Measurements from ENCODE around the gene MFAP4. TPM values are rescaled to one million over a fixed set of nuclear protein-coding genes. Genes with fewer than 3 reads are reported as not detected.

Gene MFAP4
- total RNA-seq, 1 donor from 2014 or later = 205 TPM

GRCh38 chr17:19362277-19363113 is 24.5 kb downstream of the MFAP4 start, which contains the start of gene B9D1:
B9D1 (minus strand) TSS chr17:19362723; CDS start chr17:19362569, 154 bp downstream.
- Histone ChIP-seq H3K9me3 (no peaks in the 10 kb centered on the region), H3K36me3 (no peaks in the 10 kb centered on the region), H3K4me3 (peak within 1 kb of the TSS; percentile 68 to 87), H3K4me1 (peaks cover 11% of the 10 kb centered on the region), H3K27me3 (no peaks in the 10 kb centered on the region), H3K27ac (peak within 1 kb of the TSS; percentile 88)
- DNase-seq (ENCODE audit: extremely low spot score in 2 of 2) = no peak
- TF ChIP-seq POLR2A (IDR thresholded peaks at IDR 0.05) = peak in 1 of 2 donors; percentile 8
- TF ChIP-seq CTCF (IDR thresholded peaks at IDR 0.05) = peak; percentile 99
- peak; percentile 83 to 92 for TF ChIP-seq POLR2AphosphoS5 (IDR thresholded peaks at IDR 0.05; ENCODE audit: insufficient read depth in 1 of 2, low read depth in 1 of 2)
- intact Hi-C loops (cut with DNase I) = loop anchor here (2.0 to 10.0 kb wide), 2 partner anchors 84 to 402 kb away; no protein-coding TSS in a partner anchor

GRCh38 chr17:19361944-19362276 is 25.1 kb downstream of the MFAP4 start:
- peak overlapping the region; percentile 68 to 87 for H3K4me3 ChIP-seq
- H3K27ac ChIP-seq = peak overlapping the region; percentile 88
- H3K9me3 ChIP-seq = no peaks in the 10 kb centered on the region
- no peaks in the 10 kb centered on the region for H3K36me3 ChIP-seq
- TF ChIP-seq POLR2AphosphoS5 (IDR thresholded peaks at IDR 0.05; ENCODE audit: insufficient read depth in 1 of 2, low read depth in 1 of 2) = no peak
- no peak for TF ChIP-seq POLR2A (IDR thresholded peaks at IDR 0.05)
- TF ChIP-seq CTCF (IDR thresholded peaks at IDR 0.05) = no peak
- intact Hi-C loops (cut with DNase I) = loop anchor here (2.0 to 10.0 kb wide), 2 partner anchors 85 to 403 kb away; no protein-coding TSS in a partner anchor
- H3K4me1 ChIP-seq = peaks cover 11% of the 10 kb centered on the region
- no peaks in the 10 kb centered on the region for H3K27me3 ChIP-seq
- DNase-seq (ENCODE audit: extremely low spot score in 2 of 2) = no peak

- H3K27ac ChIP-seq = peak overlapping the region; percentile 88
- H3K4me1 ChIP-seq = peaks cover 11% of the 10 kb centered on the region
- TF ChIP-seq POLR2A (IDR thresholded peaks at IDR 0.05) = no peak
- no peak for TF ChIP-seq CTCF (IDR thresholded peaks at IDR 0.05)
- TF ChIP-seq POLR2AphosphoS5 (IDR thresholded peaks at IDR 0.05; ENCODE audit: insufficient read depth in 1 of 2, low read depth in 1 of 2) = no peak
- no peak for DNase-seq (ENCODE audit: extremely low spot score in 2 of 2)
- H3K36me3 ChIP-seq = no peaks in the 10 kb centered on the region
- intact Hi-C loops (cut with DNase I) = loop anchor here (10.0 kb wide), 1 partner anchor 403 kb away; no protein-coding TSS in a partner anchor
- no peaks in the 10 kb centered on the region for H3K9me3 ChIP-seq
- no peak overlapping the region for H3K4me3 ChIP-seq
- no peaks in the 10 kb centered on the region for H3K27me3 ChIP-seq
Observed at GRCh38 chr17:19361326-19361725, 25.7 kb downstream of the MFAP4 start.

- Histone ChIP-seq H3K27ac (no peak overlapping the region), H3K4me3 (no peak overlapping the region), H3K27me3 (no peaks in the 10 kb centered on the region), H3K9me3 (no peaks in the 10 kb centered on the region), H3K4me1 (peaks cover 11% of the 10 kb centered on the region), H3K36me3 (no peaks in the 10 kb centered on the region)
- no peak for TF ChIP-seq CTCF (IDR thresholded peaks at IDR 0.05)
- no peak for TF ChIP-seq POLR2A (IDR thresholded peaks at IDR 0.05)
- TF ChIP-seq POLR2AphosphoS5 (IDR thresholded peaks at IDR 0.05; ENCODE audit: insufficient read depth in 1 of 2, low read depth in 1 of 2) = no peak
- DNase-seq (ENCODE audit: extremely low spot score in 2 of 2) = no peak
- intact Hi-C loops (cut with DNase I) = loop anchor here (10.0 kb wide), 1 partner anchor 404 kb away; no protein-coding TSS in a partner anchor
Observed at GRCh38 chr17:19360772-19361171, 26.2 kb downstream of the MFAP4 start.

- no peak overlapping the region for H3K27ac ChIP-seq
- TF ChIP-seq CTCF (IDR thresholded peaks at IDR 0.05) (no peak), POLR2AphosphoS5 (IDR thresholded peaks at IDR 0.05; ENCODE audit: insufficient read depth in 1 of 2, low read depth in 1 of 2) (no peak), POLR2A (IDR thresholded peaks at IDR 0.05) (no peak)
- no peaks in the 10 kb centered on the region for H3K9me3 ChIP-seq
- peaks cover 11% of the 10 kb centered on the region for H3K4me1 ChIP-seq
- no peak for DNase-seq (ENCODE audit: extremely low spot score in 2 of 2)
- H3K4me3 ChIP-seq = no peak overlapping the region
- intact Hi-C loops (cut with DNase I) = loop anchor here (10.0 kb wide), 1 partner anchor 405 kb away; no protein-coding TSS in a partner anchor
- H3K36me3 ChIP-seq = no peaks in the 10 kb centered on the region
- no peaks in the 10 kb centered on the region for H3K27me3 ChIP-seq
Observed at GRCh38 chr17:19359856-19360255, 27.1 kb downstream of the MFAP4 start.

Measured in vagina (tissue), 2 donors.